Liver (tissue), 9 donors: ENCODE data around the gene PSMB4. TPM values are rescaled to one million over a fixed set of nuclear protein-coding genes. Genes with fewer than 3 reads are reported as not detected.

ENCODE experiments used
- DNase-seq: peaks from one replicate; pipeline ENCODE4 v3.0.0-alpha.2; 2017; ENCODE audit warnings: low spot score
- H3K27ac ChIP-seq, 2 donors: one replicate each; pipeline ENCODE4 v1.7.0; 2013; ENCODE audit warnings: inconsistent platforms in 2 of 2, low read length in 2 of 2, control low read depth in 1 of 2, low read depth in 1 of 2, mild to moderate bottlenecking in 1 of 2
- H3K27me3 ChIP-seq, 4 donors: one replicate each; pipeline versions ENCODE4 v1.6.1 to v1.7.0; 2013; ENCODE audit warnings: low read length in 3 of 4, inconsistent platforms in 1 of 4, mild to moderate bottlenecking in 1 of 4, moderate library complexity in 1 of 4; ENCODE audit not compliant: control insufficient read depth in 4 of 4, insufficient read depth in 4 of 4
- H3K36me3 ChIP-seq, 4 donors: one replicate each; pipeline versions ENCODE4 v1.6.1 to v1.7.0; 2013; ENCODE audit warnings: low read length in 3 of 4, mild to moderate bottlenecking in 3 of 4, low read depth in 1 of 4, moderate library complexity in 1 of 4; ENCODE audit not compliant: control insufficient read depth in 4 of 4, insufficient read depth in 3 of 4
- H3K4me1 ChIP-seq, 4 donors: one replicate each; pipeline versions ENCODE4 v1.6.1 to v1.7.0; 2013; ENCODE audit warnings: low read length in 3 of 4, mild to moderate bottlenecking in 3 of 4, moderate library complexity in 1 of 4; ENCODE audit not compliant: control insufficient read depth in 4 of 4, insufficient read depth in 4 of 4
- H3K4me3 ChIP-seq, 3 donors: one replicate each; pipeline versions ENCODE4 v1.6.1 to v1.7.0; 2013; ENCODE audit warnings: low read length in 3 of 3, control low read depth in 1 of 3, low read depth in 1 of 3, mild to moderate bottlenecking in 1 of 3
- H3K9ac ChIP-seq, 2 donors: one replicate each; pipeline ENCODE4 v1.7.0; 2013; ENCODE audit warnings: low read length in 2 of 2, mild to moderate bottlenecking in 2 of 2, moderate library complexity in 2 of 2, control low read depth in 1 of 2, low read depth in 1 of 2
- H3K9me3 ChIP-seq, 4 donors: one replicate each; pipeline versions ENCODE4 v1.6.1 to v1.7.0; 2013; ENCODE audit warnings: low read length in 3 of 4; ENCODE audit not compliant: control insufficient read depth in 4 of 4
- FOXA1 ChIP-seq: IDR thresholded peaks from 2 replicates; pipeline ENCODE4 v1.6.1; 2016; ENCODE audit warnings: antibody characterized with exemption
- FOXA2 ChIP-seq: IDR thresholded peaks from 2 replicates; pipeline ENCODE4 v1.6.1; 2016; ENCODE audit warnings: antibody characterized with exemption
- HNF4A ChIP-seq, 2 donors: conservative IDR thresholded peaks; 2 replicates each; pipeline ENCODE4 v1.6.1; 2016; ENCODE audit warnings: antibody characterized with exemption in 2 of 2, mild to moderate bottlenecking in 2 of 2
- NR2F2 ChIP-seq: IDR thresholded peaks from 2 replicates; pipeline ENCODE4 v1.6.1; 2016; ENCODE audit warnings: antibody characterized with exemption
- RAD21 ChIP-seq, 2 donors: IDR thresholded peaks; 2 replicates each; pipeline ENCODE4 v1.6.1; 2016; ENCODE audit warnings: antibody characterized with exemption in 2 of 2, mild to moderate bottlenecking in 2 of 2
- SP1 ChIP-seq: IDR thresholded peaks from 2 replicates; pipeline ENCODE4 v1.6.1; 2018; ENCODE audit warnings: antibody characterized with exemption, mild to moderate bottlenecking
- WGBS: extraction: QIAGEN DNeasy Blood & Tissue Kit; methylation state at CpG from one replicate; pipeline ENCODE4 v1.1.7; 2013; 5-methylcytosine and 5-hydroxymethylcytosine counted together
- polyA plus RNA-seq, 2 donors: library from polyadenylated mRNA; stranded (reverse) in 1 of 2; unstranded in 1 of 2; fragments of 200-250 nt in 1 of 2; fragments of >200 nt in 1 of 2; fragmentation: Nextera tagmentation in 1 of 2; extraction: Ambion mirVana in 1 of 2; gene quantifications; one replicate each; pipeline versions ENCODE4 v1.2.1 to v1.2.3, GENCODE V29; 2013 to 2015
- total RNA-seq, 2 donors: library from RNA; depleted of rRNA; stranded (reverse); fragments of >200 nt; gene quantifications; one replicate each; pipeline ENCODE4 v1.2.3, GENCODE V29; 2014
- TF ChIP-seq, protein P1 (sequence below): fragments of 150-350 bp; IDR thresholded peaks from 2 replicates; pipeline ENCODE4 v1.5.1; 2017; ENCODE audit warnings: improper control_type of control experiment, low read depth, low read length; ENCODE audit not compliant: missing input control
- TF ChIP-seq, protein P2 (sequence below): IDR thresholded peaks from 2 replicates; pipeline ENCODE4 v1.6.1; 2016; ENCODE audit warnings: antibody characterized with exemption
- TF ChIP-seq, protein P3 (sequence below): IDR thresholded peaks from 2 replicates; pipeline ENCODE4 v1.6.1; 2016; ENCODE audit warnings: antibody characterized with exemption
- donor health status: healthy.
- donor health status: healthy.
- donor health status: healthy.
- donor health status: healthy.
- donor health status: healthy.

Gene PSMB4
- total and polyA plus RNA-seq, 4 donors: 130 to 228 (median 202) TPM

DNA sequence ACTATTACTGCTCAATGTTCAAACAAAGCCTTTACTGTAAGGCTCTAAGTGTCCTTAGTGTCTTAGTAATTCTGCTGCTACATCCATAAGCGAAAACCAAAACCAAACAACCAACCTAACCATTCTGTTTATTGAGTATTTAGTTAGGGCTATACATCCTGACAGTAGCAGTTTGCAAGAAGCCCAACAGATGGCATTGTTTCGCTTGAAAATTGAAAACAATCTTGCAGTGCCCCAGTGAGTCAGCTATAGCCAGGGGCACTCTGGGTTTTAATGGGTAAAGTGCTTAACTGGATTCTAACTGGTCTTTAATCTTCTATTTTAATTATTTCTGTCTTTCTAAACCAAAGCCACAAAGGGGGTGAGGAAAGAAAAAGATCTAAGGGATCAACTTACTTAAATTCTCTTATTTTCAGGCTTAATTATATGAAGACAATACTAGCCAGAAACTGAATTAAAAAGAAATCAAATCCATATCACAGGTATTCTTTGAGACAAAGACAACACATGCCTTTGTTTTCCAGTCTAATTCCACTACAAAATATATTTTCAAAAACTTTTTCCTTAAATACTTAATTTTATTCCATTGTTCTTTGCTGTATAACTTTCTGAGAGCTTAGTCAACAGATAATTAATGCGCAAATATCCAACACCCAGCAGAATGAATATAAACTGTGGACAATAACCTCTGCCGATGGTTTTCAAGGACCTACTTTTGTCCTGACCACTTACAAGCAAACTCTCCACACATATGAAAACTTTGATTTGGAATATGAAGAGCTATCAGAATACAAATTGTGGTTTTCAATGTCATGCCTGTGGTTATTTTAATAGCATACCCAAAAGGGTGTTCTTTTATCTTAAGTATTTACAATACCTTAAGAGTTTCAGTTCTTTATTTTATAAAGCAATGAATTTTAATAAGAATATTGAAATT, 44.7 kb downstream of the PSMB4 start:
- Histone ChIP-seq H3K27me3 (no peaks in the 10 kb centered on the region), H3K4me3 (no peak overlapping the region), H3K27ac (no peak overlapping the region), H3K36me3 (peaks cover 0 to 14% (median 3%) of the 10 kb centered on the region in 4 donors), H3K9me3 (no peaks in the 10 kb centered on the region), H3K4me1 (peaks cover 4 to 11% (median 5%) of the 10 kb centered on the region in 4 donors), H3K9ac (no peak overlapping the region)
- WGBS: 42% methylated on average over 4 of the region's 4 CpGs
- TF ChIP-seq HNF4A (conservative IDR thresholded peaks at IDR 0.05) (peak in 1 of 2 donors; percentile 15), RAD21 (IDR thresholded peaks at IDR 0.05) (peak; percentile 90 to 91), NR2F2 (no peak)
- TF ChIP-seq, protein P1, sequence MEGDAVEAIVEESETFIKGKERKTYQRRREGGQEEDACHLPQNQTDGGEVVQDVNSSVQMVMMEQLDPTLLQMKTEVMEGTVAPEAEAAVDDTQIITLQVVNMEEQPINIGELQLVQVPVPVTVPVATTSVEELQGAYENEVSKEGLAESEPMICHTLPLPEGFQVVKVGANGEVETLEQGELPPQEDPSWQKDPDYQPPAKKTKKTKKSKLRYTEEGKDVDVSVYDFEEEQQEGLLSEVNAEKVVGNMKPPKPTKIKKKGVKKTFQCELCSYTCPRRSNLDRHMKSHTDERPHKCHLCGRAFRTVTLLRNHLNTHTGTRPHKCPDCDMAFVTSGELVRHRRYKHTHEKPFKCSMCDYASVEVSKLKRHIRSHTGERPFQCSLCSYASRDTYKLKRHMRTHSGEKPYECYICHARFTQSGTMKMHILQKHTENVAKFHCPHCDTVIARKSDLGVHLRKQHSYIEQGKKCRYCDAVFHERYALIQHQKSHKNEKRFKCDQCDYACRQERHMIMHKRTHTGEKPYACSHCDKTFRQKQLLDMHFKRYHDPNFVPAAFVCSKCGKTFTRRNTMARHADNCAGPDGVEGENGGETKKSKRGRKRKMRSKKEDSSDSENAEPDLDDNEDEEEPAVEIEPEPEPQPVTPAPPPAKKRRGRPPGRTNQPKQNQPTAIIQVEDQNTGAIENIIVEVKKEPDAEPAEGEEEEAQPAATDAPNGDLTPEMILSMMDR: peak; percentile 78
- peak; percentile 48 for DNase-seq

DNA sequence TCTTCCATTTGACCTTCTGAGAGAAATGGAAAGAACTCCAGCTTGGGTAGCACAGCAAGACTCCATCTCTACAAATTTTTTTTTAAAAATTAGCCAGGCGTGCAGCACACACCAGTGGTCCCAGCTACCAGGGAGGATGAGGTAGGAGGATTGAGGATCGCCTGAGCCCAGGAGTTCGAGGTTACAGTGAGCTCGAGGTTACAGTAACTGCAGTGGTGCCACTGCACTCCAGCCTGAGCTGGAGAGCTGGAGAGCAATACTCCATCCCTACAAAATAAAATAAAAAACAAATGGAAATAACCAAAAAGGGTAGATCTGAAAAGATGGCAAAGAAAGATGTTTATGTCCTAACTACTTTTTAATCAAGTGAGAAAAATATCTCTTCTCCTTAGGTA, 45.4 kb downstream of the PSMB4 start:
- no peak overlapping the region for H3K27ac ChIP-seq
- no peak overlapping the region for H3K4me3 ChIP-seq
- peaks cover 0 to 15% (median 3%) of the 10 kb centered on the region in 4 donors for H3K36me3 ChIP-seq
- peaks cover 4 to 11% (median 7%) of the 10 kb centered on the region in 4 donors for H3K4me1 ChIP-seq
- no peak overlapping the region for H3K9ac ChIP-seq
- no peaks in the 10 kb centered on the region for H3K27me3 ChIP-seq
- 78% methylated on average over 4 of the region's 4 CpGs for WGBS
- DNase-seq: no peak
- H3K9me3 ChIP-seq: no peaks in the 10 kb centered on the region
- TF ChIP-seq, protein P2, sequence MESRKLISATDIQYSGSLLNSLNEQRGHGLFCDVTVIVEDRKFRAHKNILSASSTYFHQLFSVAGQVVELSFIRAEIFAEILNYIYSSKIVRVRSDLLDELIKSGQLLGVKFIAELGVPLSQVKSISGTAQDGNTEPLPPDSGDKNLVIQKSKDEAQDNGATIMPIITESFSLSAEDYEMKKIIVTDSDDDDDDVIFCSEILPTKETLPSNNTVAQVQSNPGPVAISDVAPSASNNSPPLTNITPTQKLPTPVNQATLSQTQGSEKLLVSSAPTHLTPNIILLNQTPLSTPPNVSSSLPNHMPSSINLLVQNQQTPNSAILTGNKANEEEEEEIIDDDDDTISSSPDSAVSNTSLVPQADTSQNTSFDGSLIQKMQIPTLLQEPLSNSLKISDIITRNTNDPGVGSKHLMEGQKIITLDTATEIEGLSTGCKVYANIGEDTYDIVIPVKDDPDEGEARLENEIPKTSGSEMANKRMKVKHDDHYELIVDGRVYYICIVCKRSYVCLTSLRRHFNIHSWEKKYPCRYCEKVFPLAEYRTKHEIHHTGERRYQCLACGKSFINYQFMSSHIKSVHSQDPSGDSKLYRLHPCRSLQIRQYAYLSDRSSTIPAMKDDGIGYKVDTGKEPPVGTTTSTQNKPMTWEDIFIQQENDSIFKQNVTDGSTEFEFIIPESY: no peak
- TF ChIP-seq, protein P1: no peak
- no peak for TF ChIP-seq FOXA1
- TF ChIP-seq RAD21 (IDR thresholded peaks at IDR 0.05): no peak
- TF ChIP-seq SP1: no peak
- TF ChIP-seq, protein P3, sequence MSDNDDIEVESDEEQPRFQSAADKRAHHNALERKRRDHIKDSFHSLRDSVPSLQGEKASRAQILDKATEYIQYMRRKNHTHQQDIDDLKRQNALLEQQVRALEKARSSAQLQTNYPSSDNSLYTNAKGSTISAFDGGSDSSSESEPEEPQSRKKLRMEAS: no peak
- no peak for TF ChIP-seq FOXA2
